ENCODE results near the gene TSG101. TPM values are rescaled to one million over a fixed set of nuclear protein-coding genes. Genes with fewer than 3 reads are reported as not detected.

Gene TSG101
- total RNA-seq, 1 donor from 2014 or later = 46.4 TPM

DNA sequence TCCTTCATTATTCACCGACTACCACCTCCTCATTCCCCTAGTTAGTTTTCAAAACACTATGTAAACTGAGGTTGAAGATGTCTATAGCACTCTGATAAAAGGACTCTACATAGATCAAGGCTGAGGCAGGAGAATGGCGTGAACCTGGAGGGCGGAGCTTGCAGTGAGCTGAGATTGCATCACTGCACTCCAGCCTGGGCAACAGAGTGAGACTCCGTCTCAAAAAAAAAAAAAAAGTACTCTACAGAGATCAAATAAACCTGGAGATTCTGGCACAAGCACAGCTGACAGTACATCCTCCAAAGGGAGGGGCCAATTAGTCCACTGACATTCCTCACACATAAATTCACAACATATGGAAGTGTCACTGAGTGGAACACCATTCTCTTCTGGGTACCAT, 31.0 kb downstream of the TSG101 start:
- Histone ChIP-seq H3K4me3 (no peak overlapping the region), H3K27me3 (no peaks in the 10 kb centered on the region), H3K9me3 (no peaks in the 10 kb centered on the region), H3K27ac (no peak overlapping the region), H3K36me3 (peaks cover 0 to 21% of the 10 kb centered on the region in 2 donors), H3K4me1 (no peaks in the 10 kb centered on the region)
- no peak for DNase-seq (ENCODE audit: extremely low spot score in 2 of 2)
- intact Hi-C loops (cut with DNase I) = no loop called here
- TF ChIP-seq CTCF (IDR thresholded peaks at IDR 0.05) = no peak
- TF ChIP-seq POLR2A (IDR thresholded peaks at IDR 0.05) = no peak
- TF ChIP-seq POLR2AphosphoS5 (IDR thresholded peaks at IDR 0.05; ENCODE audit: insufficient read depth in 1 of 2, low read depth in 1 of 2) = no peak

DNA sequence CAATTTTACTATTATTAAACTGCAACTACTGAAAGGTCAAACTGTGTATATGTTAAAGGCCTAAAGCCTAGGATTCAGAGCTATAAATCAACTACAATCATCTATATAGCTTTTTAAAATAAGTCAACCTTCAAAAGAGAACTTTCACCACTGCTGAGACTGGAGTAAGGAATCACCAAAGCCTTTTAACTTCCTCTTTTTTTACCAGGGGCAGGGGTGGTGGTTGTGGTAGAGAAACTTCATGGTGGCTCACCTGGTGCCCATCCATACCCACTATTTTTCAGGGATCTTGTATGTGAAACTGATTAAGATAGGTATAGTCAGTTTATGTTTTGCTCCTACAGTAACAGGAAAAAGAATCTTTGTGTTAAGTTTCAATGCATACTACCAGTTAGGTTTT, 31.5 kb downstream of the TSG101 start:
- Histone ChIP-seq H3K36me3 (peaks cover 0 to 21% of the 10 kb centered on the region in 2 donors), H3K27me3 (no peaks in the 10 kb centered on the region), H3K9me3 (no peaks in the 10 kb centered on the region), H3K4me3 (no peak overlapping the region), H3K4me1 (no peaks in the 10 kb centered on the region), H3K27ac (no peak overlapping the region)
- no peak for DNase-seq (ENCODE audit: extremely low spot score in 2 of 2)
- intact Hi-C loops (cut with DNase I) = no loop called here
- TF ChIP-seq POLR2AphosphoS5 (IDR thresholded peaks at IDR 0.05; ENCODE audit: insufficient read depth in 1 of 2, low read depth in 1 of 2) (no peak), POLR2A (IDR thresholded peaks at IDR 0.05) (no peak), CTCF (IDR thresholded peaks at IDR 0.05) (no peak)

- TF ChIP-seq CTCF (IDR thresholded peaks at IDR 0.05) = no peak
- TF ChIP-seq POLR2AphosphoS5 (IDR thresholded peaks at IDR 0.05; ENCODE audit: insufficient read depth in 1 of 2, low read depth in 1 of 2) = no peak
- no peak for TF ChIP-seq POLR2A (IDR thresholded peaks at IDR 0.05)
- H3K27ac ChIP-seq = no peak overlapping the region
- H3K27me3 ChIP-seq = no peaks in the 10 kb centered on the region
- no peak for DNase-seq (ENCODE audit: extremely low spot score in 2 of 2)
- no peaks in the 10 kb centered on the region for H3K9me3 ChIP-seq
- H3K4me1 ChIP-seq = no peaks in the 10 kb centered on the region
- intact Hi-C loops (cut with DNase I) = no loop called here
- H3K36me3 ChIP-seq = peaks cover 0 to 20% of the 10 kb centered on the region in 2 donors
- no peak overlapping the region for H3K4me3 ChIP-seq
These were observed 33.4 kb downstream of the TSG101 start for GRCh38 chr11:18493310-18493709.

GRCh38 chr11:18492888-18493287, 33.9 kb downstream of the TSG101 start:
- intact Hi-C loops (cut with DNase I) = no loop called here
- no peak overlapping the region for H3K4me3 ChIP-seq
- no peak for DNase-seq (ENCODE audit: extremely low spot score in 2 of 2)
- H3K36me3 ChIP-seq = peaks cover 0 to 16% of the 10 kb centered on the region in 2 donors
- TF ChIP-seq POLR2A (IDR thresholded peaks at IDR 0.05) = no peak
- TF ChIP-seq POLR2AphosphoS5 (IDR thresholded peaks at IDR 0.05; ENCODE audit: insufficient read depth in 1 of 2, low read depth in 1 of 2) = no peak
- TF ChIP-seq CTCF (IDR thresholded peaks at IDR 0.05) = no peak
- no peak overlapping the region for H3K27ac ChIP-seq
- H3K9me3 ChIP-seq = no peaks in the 10 kb centered on the region
- H3K4me1 ChIP-seq = no peaks in the 10 kb centered on the region
- H3K27me3 ChIP-seq = no peaks in the 10 kb centered on the region

GRCh38 chr11:18491924-18492323, 34.8 kb downstream of the TSG101 start:
- Histone ChIP-seq H3K27ac (no peak overlapping the region), H3K36me3 (peaks cover 0 to 19% of the 10 kb centered on the region in 2 donors), H3K9me3 (no peaks in the 10 kb centered on the region), H3K4me1 (no peaks in the 10 kb centered on the region), H3K4me3 (no peak overlapping the region), H3K27me3 (no peaks in the 10 kb centered on the region)
- no peak for DNase-seq (ENCODE audit: extremely low spot score in 2 of 2)
- intact Hi-C loops (cut with DNase I) = no loop called here
- TF ChIP-seq POLR2AphosphoS5 (IDR thresholded peaks at IDR 0.05; ENCODE audit: insufficient read depth in 1 of 2, low read depth in 1 of 2) (no peak), POLR2A (IDR thresholded peaks at IDR 0.05) (no peak), CTCF (IDR thresholded peaks at IDR 0.05) (no peak)
